GM12873 (cell line): ENCODE data around the gene POC1A.

Experiments used
- CTCF ChIP-seq: IDR thresholded peaks from 2 replicates; pipeline ENCODE4 v1.5.1; 2012; ENCODE audit warnings: low read depth, mild to moderate bottlenecking, moderate library complexity, low read length, control low read depth; ENCODE audit not compliant: insufficient read depth; ENCODE audit errors: missing control alignments

The POC1A gene

GRCh38 chr3:52190294-52191074, 36.3 kb upstream of the POC1A start:
- TF ChIP-seq CTCF: no peak

- no peak for TF ChIP-seq CTCF
Observed at GRCh38 chr3:52188556-52188955, 34.3 kb upstream of the POC1A start.

GRCh38 chr3:52186729-52187128, 32.5 kb upstream of the POC1A start:
- TF ChIP-seq CTCF: no peak

- TF ChIP-seq CTCF: no peak
Observed at GRCh38 chr3:52185837-52186236, 31.6 kb upstream of the POC1A start.

GRCh38 chr3:52185311-52185710, 31.1 kb upstream of the POC1A start:
- no peak for TF ChIP-seq CTCF

GRCh38 chr3:52184690-52185089, 30.5 kb upstream of the POC1A start:
- TF ChIP-seq CTCF: no peak

- no peak for TF ChIP-seq CTCF
Observed at GRCh38 chr3:52183786-52184445, 29.7 kb upstream of the POC1A start.
